HEK293 (cell line): Measurements from ENCODE around the gene PRTG.

Experiments
- CTCF ChIA-PET: fragments of 350-600 bp; formaldehyde crosslinking; extraction: SDS; loops from one replicate; lab custom pipeline; 2021; ENCODE audit warnings: antibody characterized with exemption; lab: Yijun Ruan, JAX
- POLR2A ChIA-PET: fragments of 300-600 bp; formaldehyde crosslinking; extraction: SDS; loops from one replicate; lab custom pipeline; 2020; ENCODE audit warnings: antibody characterized with exemption, inconsistent platforms; lab: Yijun Ruan, JAX
- H3K27ac ChIP-seq: fragments of 200-500 bp; sonication (Bioruptor generic); 2 replicates; pipeline ENCODE4 v1.5.1; 2014; ENCODE audit warnings: low read depth, low read length, control low read depth, inconsistent platforms; ENCODE audit errors: extremely low read depth
- H3K36me3 ChIP-seq, 2 experiments: fragments of 200-500 bp in 1 of 2; sonication (Bioruptor generic) in 1 of 2; 1 replicate in 1 of 2; 2 replicates in 1 of 2; pipeline ENCODE4 v1.5.1; 2014 to 2017; ENCODE audit warnings: inconsistent platforms in 2 of 2, low read length in 2 of 2; ENCODE audit not compliant: control insufficient read depth in 2 of 2, insufficient read depth in 1 of 2
- H3K4me1 ChIP-seq: fragments of 200-500 bp; sonication (Bioruptor generic); 2 replicates; pipeline ENCODE4 v1.5.1; 2014; ENCODE audit warnings: mild to moderate bottlenecking, low read length, inconsistent platforms; ENCODE audit not compliant: control insufficient read depth, insufficient read depth
- H3K4me3 ChIP-seq: 2 replicates; pipeline ENCODE4 v1.5.1; 2011; ENCODE audit warnings: low read depth, mild to moderate bottlenecking, control low read depth, low read length, moderate library complexity
- H3K9me3 ChIP-seq: fragments of 200-500 bp; sonication (Bioruptor generic); 2 replicates; pipeline ENCODE4 v1.5.1; 2014; ENCODE audit warnings: low read depth, low read length, inconsistent platforms; ENCODE audit not compliant: control insufficient read depth, insufficient read depth
- BCL11A ChIP-seq: fragments of 450-650 bp; formaldehyde crosslinking; IDR thresholded peaks from 2 replicates; pipeline ENCODE4 v1.5.1; 2016; ENCODE audit warnings: low read depth, missing biosample characterization, missing genetic modification characterization
- BCL11B ChIP-seq: fragments of 450-650 bp; formaldehyde crosslinking; IDR thresholded peaks from 2 replicates; pipeline ENCODE4 v1.5.1; 2016; ENCODE audit warnings: low read depth, missing biosample characterization, missing genetic modification characterization
- CTCF ChIP-seq: fragments of 450-650 bp; formaldehyde crosslinking; IDR thresholded peaks from 2 replicates; pipeline ENCODE4 v1.5.1; 2016; ENCODE audit warnings: missing biosample characterization, missing genetic modification characterization
- EGR2 ChIP-seq: fragments of 450-650 bp; formaldehyde crosslinking; IDR thresholded peaks from 2 replicates; pipeline ENCODE4 v1.5.1; 2016; ENCODE audit warnings: low read depth, missing biosample characterization, missing genetic modification characterization
- KLF16 ChIP-seq: fragments of 450-650 bp; formaldehyde crosslinking; IDR thresholded peaks from 2 replicates; pipeline ENCODE4 v1.5.1; 2017; ENCODE audit warnings: missing biosample characterization, missing genetic modification characterization
- OSR2 ChIP-seq: fragments of 450-650 bp; formaldehyde crosslinking; IDR thresholded peaks from 2 replicates; pipeline ENCODE4 v1.5.1; 2016; ENCODE audit warnings: missing biosample characterization, missing genetic modification characterization
- PRDM10 ChIP-seq: fragments of 450-650 bp; formaldehyde crosslinking; IDR thresholded peaks from 2 replicates; pipeline ENCODE4 v1.5.1; 2016; ENCODE audit warnings: missing biosample characterization, missing genetic modification characterization
- SCRT2 ChIP-seq: fragments of 450-650 bp; formaldehyde crosslinking; IDR thresholded peaks from 2 replicates; pipeline ENCODE4 v1.5.1; 2016; ENCODE audit warnings: missing biosample characterization, missing genetic modification characterization
- SP3 ChIP-seq: fragments of 450-650 bp; formaldehyde crosslinking; IDR thresholded peaks from 2 replicates; pipeline ENCODE4 v1.5.1; 2016; ENCODE audit warnings: missing biosample characterization, missing genetic modification characterization
- SP7 ChIP-seq: fragments of 450-650 bp; formaldehyde crosslinking; IDR thresholded peaks from 2 replicates; pipeline ENCODE4 v1.5.1; 2016; ENCODE audit warnings: missing biosample characterization, missing genetic modification characterization
- ZBTB26 ChIP-seq: fragments of 450-650 bp; formaldehyde crosslinking; optimal IDR thresholded peaks from 2 replicates; pipeline ENCODE3; 2016; ENCODE audit warnings: missing biosample characterization, mild to moderate bottlenecking, missing genetic modification characterization
- ZFHX2 ChIP-seq: fragments of 450-650 bp; formaldehyde crosslinking; conservative IDR thresholded peaks from 2 replicates; pipeline ENCODE4 v1.5.1; 2016; ENCODE audit warnings: missing biosample characterization, missing genetic modification characterization
- ZNF350 ChIP-seq: fragments of 450-650 bp; formaldehyde crosslinking; IDR thresholded peaks from 2 replicates; pipeline ENCODE4 v1.5.0; 2017; ENCODE audit warnings: missing biosample characterization, mild to moderate bottlenecking, missing genetic modification characterization
- ZNF354C ChIP-seq: fragments of 450-650 bp; formaldehyde crosslinking; IDR thresholded peaks from 2 replicates; pipeline ENCODE4 v1.5.1; 2016; ENCODE audit warnings: missing biosample characterization, missing genetic modification characterization, low read depth, borderline replicate concordance
- ZNF394 ChIP-seq: fragments of 450-650 bp; formaldehyde crosslinking; IDR thresholded peaks from 2 replicates; pipeline ENCODE4 v1.5.1; 2016; ENCODE audit warnings: missing biosample characterization, missing genetic modification characterization, mild to moderate bottlenecking, moderate library complexity, borderline replicate concordance
- ZNF404 ChIP-seq: fragments of 450-650 bp; formaldehyde crosslinking; IDR thresholded peaks from 2 replicates; pipeline ENCODE4 v1.5.1; 2017; ENCODE audit warnings: missing biosample characterization, missing genetic modification characterization
- ZNF518A ChIP-seq: fragments of 450-650 bp; formaldehyde crosslinking; conservative IDR thresholded peaks from 2 replicates; pipeline ENCODE4 v1.5.1; 2016; ENCODE audit warnings: low read depth, missing biosample characterization, missing genetic modification characterization
- ZNF585B ChIP-seq: fragments of 450-650 bp; formaldehyde crosslinking; IDR thresholded peaks from 2 replicates; pipeline ENCODE4 v1.5.1; 2016; ENCODE audit warnings: missing biosample characterization, missing genetic modification characterization

The PRTG gene

GRCh38 chr15:55742927-55743728, at the start of gene PRTG (continued):
- TF ChIP-seq ZBTB26 = peak; percentile 65
- peak; percentile 62 for TF ChIP-seq SP3
- peak; percentile 73 for TF ChIP-seq ZFHX2 (tag by site-specific recombination)
- 0 out of 2 replicates have a peak, but pooled peaks have one; percentile 42 for TF ChIP-seq BCL11A (tag by site-specific recombination)
- peak; percentile 34; the same call in 1 of the 2 replicates for TF ChIP-seq EGR2 (tag by site-specific recombination)
- peak; percentile 67; the same call in 1 of the 2 replicates for TF ChIP-seq BCL11B

GRCh38 chr15:55791551-55792400, 48.8 kb upstream of the PRTG start:
- no peak for TF ChIP-seq ZNF585B (tag by site-specific recombination)
- no peak for TF ChIP-seq ZNF354C (tag by site-specific recombination)
- TF ChIP-seq ZNF394 (tag by site-specific recombination) = 0 out of 2 replicates have a peak, but pooled peaks have one; percentile 17
- TF ChIP-seq OSR2 = peak; percentile 16; the same call in 1 of the 2 replicates
- TF ChIP-seq PRDM10 (tag by site-specific recombination) = peak; percentile 93
- no peak for TF ChIP-seq KLF16 (tag by site-specific recombination)
- TF ChIP-seq SP7 (tag by site-specific recombination) = peak; percentile 82
- TF ChIP-seq ZNF404 = no peak
- POLR2A ChIA-PET = no interaction called here

GRCh38 chr15:55789066-55789660, 46.2 kb upstream of the PRTG start:
- ChIA-PET CTCF (interaction anchor here (0.6 to 1.9 kb wide), 6 partner anchors 10 to 416 kb away, joined by 3 to 12 read pairs (median 4); no protein-coding TSS in a partner anchor), POLR2A (no interaction called here)
- Histone ChIP-seq H3K4me3 (no peak overlapping the region), H3K9me3 (no peaks in the 10 kb centered on the region), H3K27ac (no peak overlapping the region), H3K36me3 (no peaks in the 10 kb centered on the region), H3K4me1 (peaks cover 9% of the 10 kb centered on the region; the same call in 1 of the 2 replicates)
- TF ChIP-seq CTCF (tag by site-specific recombination) (0 out of 2 replicates have a peak, but pooled peaks have one; percentile 31), ZNF350 (tag by site-specific recombination) (no peak), ZNF518A (tag by site-specific recombination) (no peak), SCRT2 (tag by site-specific recombination) (no peak)

More at GRCh38 chr15:55791551-55792400, 48.8 kb upstream of the PRTG start:
- CTCF ChIA-PET = interaction anchor here (1.2 kb wide), 1 partner anchor 17 kb away, joined by 4 read pairs; no protein-coding TSS in a partner anchor
- no peaks in the 10 kb centered on the region for H3K36me3 ChIP-seq
- no peak overlapping the region for H3K4me3 ChIP-seq
- no peaks in the 10 kb centered on the region for H3K9me3 ChIP-seq
- peaks cover 9% of the 10 kb centered on the region; the same call in 1 of the 2 replicates for H3K4me1 ChIP-seq
- H3K27ac ChIP-seq = peak overlapping the region; percentile 10; the same call in 1 of the 2 replicates
